CD4-positive, alpha-beta T cell treated with Interleukin-2 at 100 ng/mL for 4 hours (primary cell): ENCODE measurements around the gene DEXI.
A peak's percentile ranks its signal among the peaks of the same experiment; 100 is the strongest.
"Not testable (repeated sequence)": the region's sequence is repeated elsewhere in the genome, so short reads cannot be mapped to it uniquely, and the experiment has no call there.

Source experiments
- DNase-seq: peaks from one replicate; pipeline ENCODE4 v3.0.0-alpha.2; 2020; ENCODE audit warnings: low spot score

The DEXI gene

DNA sequence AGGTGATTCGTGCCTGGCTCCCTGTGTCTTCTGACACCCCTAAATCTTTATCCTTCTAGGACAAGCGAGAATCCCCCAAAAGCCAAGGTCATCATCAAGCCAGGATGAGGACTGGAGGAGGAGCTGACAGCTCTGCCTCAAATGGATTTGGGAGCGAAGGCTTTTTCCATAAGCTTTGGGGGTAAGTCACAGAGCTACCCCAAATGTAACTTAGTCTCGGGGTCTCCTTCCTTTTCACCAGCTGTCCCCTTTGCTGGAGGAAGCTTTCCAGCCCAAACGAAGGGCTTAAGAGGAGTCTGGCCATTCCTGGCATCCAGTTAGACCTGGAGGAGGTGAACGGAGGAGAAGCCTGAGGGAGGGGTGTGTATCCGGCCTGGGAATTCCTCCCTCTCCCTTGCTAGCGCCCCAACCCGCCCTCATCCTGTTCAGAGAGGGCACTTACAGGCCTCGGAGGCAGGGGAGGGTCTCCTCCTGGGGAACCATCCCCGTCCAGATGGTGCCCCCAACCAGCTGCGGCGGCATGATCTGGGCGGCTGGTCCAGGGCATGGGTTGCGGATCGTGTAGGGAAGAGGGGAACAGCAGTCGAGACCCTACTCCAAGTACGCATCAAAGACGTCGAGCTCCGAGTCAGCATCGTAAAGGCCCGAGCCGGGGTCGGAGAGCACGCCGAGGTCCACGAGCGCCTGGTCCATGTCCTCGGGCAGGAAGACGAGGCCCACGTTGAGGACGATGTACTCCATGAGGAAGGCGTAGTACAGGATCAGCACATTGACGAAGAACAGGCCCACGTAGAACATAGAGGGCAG lies 938 bp downstream of the DEXI start:
- DNase-seq, result no peak

DNA sequence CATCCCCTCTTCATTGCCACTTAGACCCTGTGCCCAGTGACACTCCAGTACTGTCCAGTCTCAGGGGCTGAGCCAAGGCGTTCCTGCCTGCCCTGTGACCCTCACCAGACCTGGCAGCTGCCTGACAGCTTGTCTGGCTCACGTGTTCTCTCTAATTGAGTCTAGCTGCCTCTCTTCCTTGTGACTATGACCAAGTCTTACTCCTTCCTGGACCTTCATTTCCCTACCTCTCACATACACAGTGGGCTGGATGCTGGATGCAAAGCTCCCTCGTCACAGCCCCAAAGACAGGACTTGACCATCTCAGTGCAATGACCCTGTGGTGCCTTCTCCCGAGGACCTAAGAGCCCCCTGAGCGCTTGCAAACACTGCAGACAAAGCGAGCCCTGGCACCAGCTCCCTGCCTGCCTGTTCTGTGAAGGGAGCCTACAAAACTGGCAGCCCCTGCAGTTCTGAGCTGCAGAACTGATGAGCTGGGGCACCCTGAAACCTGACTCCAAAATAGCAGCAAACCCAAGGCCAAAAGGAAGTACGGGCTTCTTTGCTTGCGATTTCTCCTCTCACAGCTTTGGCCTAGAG lies 1.7 kb downstream of the DEXI start:
- DNase-seq, result no peak

DNA sequence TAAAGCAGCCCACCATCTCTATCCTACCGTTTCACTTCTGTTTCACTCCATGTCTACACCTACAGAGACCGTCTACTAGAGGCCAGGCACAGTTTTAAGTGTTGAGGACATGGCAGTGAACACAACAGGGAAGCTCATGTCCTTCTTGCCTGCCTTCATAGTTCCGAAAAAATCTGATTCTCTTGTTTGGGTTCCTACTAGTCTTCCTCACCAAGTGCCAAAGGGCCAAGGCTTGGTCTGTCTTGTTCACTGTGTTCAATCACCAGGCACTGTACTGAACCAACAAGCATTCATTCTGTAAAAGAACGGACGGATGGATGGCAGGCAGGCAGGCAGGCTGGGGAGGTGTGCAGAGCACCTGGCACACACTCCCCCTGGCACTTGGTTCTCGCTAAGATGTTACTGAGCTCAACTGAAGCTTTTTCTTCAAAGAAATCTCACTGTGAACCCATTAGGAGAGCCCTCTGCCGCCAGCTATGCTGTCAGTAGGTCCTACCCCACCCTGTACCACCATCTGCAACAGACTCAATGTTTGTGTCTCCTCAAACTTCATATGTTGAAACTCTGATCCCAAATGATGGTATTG lies 2.5 kb downstream of the DEXI start:
- no peak for DNase-seq

- no peak for DNase-seq
These were observed 3.2 kb downstream of the DEXI start for GRCh38 chr16:10938796-10939648.

GRCh38 chr16:10938321-10938720 lies 3.9 kb downstream of the DEXI start:
- DNase-seq, result peak; percentile 30

GRCh38 chr16:10937068-10937859 lies 5.0 kb downstream of the DEXI start:
- no peak for DNase-seq

DNA sequence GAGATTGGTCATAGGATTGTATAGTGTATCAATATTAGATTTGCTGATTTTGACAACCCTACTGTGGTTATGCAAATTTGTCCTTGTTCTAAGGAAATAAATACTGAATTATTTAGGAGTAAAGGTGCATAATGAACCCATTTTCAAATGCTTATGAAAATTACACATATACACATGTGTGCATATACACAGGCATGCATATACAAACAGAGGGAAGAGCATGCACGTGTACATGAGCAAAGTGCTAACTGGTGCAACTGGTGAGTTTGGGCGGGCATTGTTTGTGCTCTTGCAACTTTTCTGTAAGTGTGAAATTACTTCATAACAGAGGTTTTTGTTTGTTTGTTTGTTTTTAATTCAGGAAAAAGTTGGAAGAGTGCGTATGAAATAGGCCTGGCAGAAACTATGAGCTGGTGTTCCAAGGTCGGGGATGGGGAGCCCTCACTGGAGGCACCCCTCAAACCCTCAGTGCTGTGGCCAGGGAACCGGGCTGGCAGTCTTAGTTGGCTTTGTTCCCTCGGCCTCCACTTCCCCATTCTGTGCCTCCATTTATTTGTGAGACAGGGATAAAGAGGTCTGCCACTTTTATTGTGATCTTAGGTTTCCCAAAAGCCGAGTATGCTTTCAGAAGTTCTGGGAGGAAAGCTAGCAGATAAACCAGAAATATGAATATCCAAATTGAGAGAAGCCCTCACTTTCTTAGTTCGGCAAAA lies 5.8 kb downstream of the DEXI start:
- DNase-seq, result no peak

DNA sequence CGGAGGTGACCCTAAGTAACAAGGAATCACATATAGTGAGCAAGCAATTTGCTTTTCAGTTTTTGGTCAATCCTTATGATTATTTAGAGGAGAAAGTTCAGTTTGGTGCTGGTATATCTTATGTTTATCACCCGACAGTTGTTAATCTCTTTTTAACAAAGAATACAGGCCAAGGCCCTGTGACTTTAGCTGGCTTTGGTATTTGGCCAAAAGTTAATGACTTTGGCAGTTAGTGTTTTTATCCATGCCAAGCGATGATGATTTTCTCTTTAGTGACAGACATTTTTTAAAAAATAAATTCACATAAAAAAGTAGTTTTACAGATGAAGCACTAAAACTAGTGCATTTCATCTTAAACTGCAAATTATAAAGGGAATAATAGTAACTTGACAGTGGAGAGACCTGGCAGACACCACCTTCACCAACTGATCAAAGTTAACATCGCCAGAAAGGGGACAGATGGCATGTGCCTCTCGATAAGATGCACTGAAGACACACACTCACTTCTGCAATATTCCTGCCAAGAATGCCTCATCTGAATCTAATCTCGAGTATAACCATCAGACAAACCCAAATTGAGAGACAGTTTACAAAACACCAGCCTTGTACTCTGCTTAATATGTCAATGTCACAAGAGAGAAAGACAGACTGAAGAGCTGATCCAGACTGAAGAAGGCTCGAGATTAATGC lies 6.9 kb downstream of the DEXI start:
- DNase-seq, result no peak

GRCh38 chr16:10934325-10935107 lies 7.8 kb downstream of the DEXI start:
- DNase-seq, result no peak

- DNase-seq, result no peak
These were observed 8.4 kb downstream of the DEXI start for GRCh38 chr16:10933865-10934264.

DNA sequence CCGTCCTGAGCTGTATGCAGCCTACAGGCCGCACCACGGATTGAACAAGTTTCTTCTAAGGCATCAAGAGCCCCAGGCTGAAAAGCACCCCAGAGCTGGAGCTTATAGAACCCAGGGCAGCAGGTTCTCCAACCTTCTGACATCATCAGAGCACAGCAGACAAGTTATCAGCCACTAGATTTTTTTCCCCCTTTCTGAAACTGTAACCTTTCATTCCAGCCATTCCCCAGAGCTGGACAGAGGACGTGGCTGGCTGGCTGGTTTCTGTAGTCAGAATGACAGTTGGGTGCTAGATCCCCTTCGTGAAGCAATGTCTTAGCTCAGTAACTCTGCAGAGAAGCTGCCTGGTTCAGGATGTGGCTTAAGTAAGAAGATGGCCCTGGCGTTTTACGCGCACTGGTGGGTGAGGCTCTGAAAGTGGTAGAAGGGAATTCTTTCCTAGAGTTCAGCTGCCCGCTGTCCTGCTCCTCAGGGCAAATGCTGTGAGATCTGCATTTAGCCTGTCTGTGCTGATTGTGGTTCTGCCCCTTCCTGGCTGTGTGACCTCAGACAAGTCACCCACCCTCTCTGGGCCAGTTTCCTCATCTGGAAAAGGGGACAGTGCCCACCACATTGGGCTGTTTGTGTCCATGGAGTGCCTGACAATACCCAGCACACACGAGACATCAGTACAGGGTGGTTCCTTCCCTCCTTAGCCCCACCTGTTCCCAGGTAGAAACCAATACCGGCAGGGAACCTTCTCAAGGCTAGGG lies 9.1 kb downstream of the DEXI start:
- DNase-seq, result no peak

DNA sequence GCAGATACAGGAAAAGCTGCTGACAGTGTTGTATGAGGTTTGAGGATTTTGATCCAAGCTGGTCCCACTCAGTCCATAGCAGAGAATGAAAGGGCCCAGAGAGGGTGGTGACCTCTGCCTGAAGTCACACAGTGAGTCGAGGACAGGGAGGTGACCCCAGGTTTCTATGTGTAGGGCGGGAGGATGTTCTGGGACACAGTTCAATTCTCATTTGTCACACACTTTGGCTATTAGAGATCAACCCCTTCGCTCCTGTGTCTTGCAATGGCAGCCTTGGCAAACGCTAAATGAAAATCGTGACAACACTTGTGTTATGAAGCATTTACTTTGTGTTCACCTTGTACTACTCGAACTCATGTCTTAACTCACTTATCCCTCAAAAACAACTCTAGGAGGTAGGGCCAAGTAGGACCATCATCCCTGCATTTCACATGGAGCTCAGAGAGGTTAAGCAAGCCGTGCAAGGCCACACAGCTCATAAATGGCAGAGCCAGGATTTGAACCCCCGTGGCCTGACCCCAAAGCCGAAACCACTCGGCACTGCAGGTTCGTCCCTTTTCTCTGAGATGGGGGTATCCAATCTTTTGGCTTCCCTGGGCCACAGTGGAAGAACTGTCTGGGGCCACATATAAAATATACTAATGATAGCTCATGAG lies 10.2 kb downstream of the DEXI start:
- no peak for DNase-seq

DNA sequence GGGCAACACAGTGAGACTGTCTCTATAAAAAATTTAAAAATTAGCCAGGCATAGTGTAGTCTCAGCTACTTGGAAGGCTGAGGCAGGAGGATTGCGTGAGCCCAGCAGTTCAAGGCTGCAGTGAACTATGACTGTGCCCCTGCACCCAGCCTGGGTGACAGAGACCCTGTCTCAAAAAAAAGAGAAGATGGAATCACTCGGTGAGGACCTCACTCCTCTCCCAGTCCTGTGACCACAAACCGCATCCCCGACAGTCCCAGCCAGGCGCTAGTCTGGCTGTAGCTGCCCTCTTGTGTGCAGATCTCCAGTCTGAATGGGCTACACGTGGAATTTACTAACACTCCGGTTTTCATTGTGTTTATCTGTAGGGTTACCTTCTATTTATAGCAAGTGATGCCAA lies 11.1 kb downstream of the DEXI start:
- DNase-seq, result no peak

- DNase-seq, result no peak
These were observed 11.5 kb downstream of the DEXI start for GRCh38 chr16:10930755-10931093.

GRCh38 chr16:10929853-10930754 lies 12.2 kb downstream of the DEXI start:
- no peak for DNase-seq

- not testable (repeated sequence) for DNase-seq
These were observed 13.2 kb downstream of the DEXI start for GRCh38 chr16:10929097-10929496.

GRCh38 chr16:10927497-10928112 lies 14.7 kb downstream of the DEXI start:
- no peak for DNase-seq
